ENCODE data around the gene REP15. TPM values are rescaled to one million over a fixed set of nuclear protein-coding genes. Genes with fewer than 3 reads are reported as not detected.

Gene REP15
- total RNA-seq, 2 experiments from 2014 or later = not detected

GRCh38 chr12:27657296-27657695 is 39.0 kb upstream of the REP15 start:
- intact Hi-C loops (cut with micrococcal nuclease; ENCODE audit: unreplicated experiment) = no loop called here
- DNase-seq (ENCODE audit: low spot score) = no peak
- BruUV-seq (replicated peaks) = no TSS peak
- Histone ChIP-seq H4K20me1 (ENCODE audit: insufficient read depth, low read length) (no peaks in the 10 kb centered on the region), H3K36me3 (ENCODE audit: insufficient read depth, low read length) (no peaks in the 10 kb centered on the region), H3K27ac (ENCODE audit: low read depth, low read length, poor library complexity, severe bottlenecking) (no peak overlapping the region), H3K79me2 (ENCODE audit: insufficient read depth, low read depth, low read length) (no peaks in the 10 kb centered on the region), H3K9me3 (ENCODE audit: low read length) (no peaks in the 10 kb centered on the region), H3K4me3 (ENCODE audit: low read depth, low read length, poor library complexity, severe bottlenecking) (no peak overlapping the region), H2AFZ (ENCODE audit: low read length) (no peak overlapping the region), H3K9me2 (ENCODE audit: insufficient read depth, low read length) (no peaks in the 10 kb centered on the region), H3K4me2 (ENCODE audit: low read length) (no peak overlapping the region), H3K4me1 (ENCODE audit: insufficient read depth, low read length, poor library complexity, severe bottlenecking) (no peaks in the 10 kb centered on the region)
- POLR2A ChIA-PET = no interaction called here
- TF ChIP-seq, protein P1, sequence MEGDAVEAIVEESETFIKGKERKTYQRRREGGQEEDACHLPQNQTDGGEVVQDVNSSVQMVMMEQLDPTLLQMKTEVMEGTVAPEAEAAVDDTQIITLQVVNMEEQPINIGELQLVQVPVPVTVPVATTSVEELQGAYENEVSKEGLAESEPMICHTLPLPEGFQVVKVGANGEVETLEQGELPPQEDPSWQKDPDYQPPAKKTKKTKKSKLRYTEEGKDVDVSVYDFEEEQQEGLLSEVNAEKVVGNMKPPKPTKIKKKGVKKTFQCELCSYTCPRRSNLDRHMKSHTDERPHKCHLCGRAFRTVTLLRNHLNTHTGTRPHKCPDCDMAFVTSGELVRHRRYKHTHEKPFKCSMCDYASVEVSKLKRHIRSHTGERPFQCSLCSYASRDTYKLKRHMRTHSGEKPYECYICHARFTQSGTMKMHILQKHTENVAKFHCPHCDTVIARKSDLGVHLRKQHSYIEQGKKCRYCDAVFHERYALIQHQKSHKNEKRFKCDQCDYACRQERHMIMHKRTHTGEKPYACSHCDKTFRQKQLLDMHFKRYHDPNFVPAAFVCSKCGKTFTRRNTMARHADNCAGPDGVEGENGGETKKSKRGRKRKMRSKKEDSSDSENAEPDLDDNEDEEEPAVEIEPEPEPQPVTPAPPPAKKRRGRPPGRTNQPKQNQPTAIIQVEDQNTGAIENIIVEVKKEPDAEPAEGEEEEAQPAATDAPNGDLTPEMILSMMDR (conservative IDR thresholded peaks at IDR 0.05; ENCODE audit: low read length) = no peak
- TF ChIP-seq EZH2phosphoT487 (IDR thresholded peaks at IDR 0.05; ENCODE audit: borderline replicate concordance, low read depth, low read length) = no peak
- CTCF ChIA-PET (ENCODE audit: unreplicated experiment) = no interaction called here

GRCh38 chr12:27665704-27666103 is 30.5 kb upstream of the REP15 start:
- POLR2A ChIA-PET = no interaction called here
- no peak overlapping the region for H3K27ac ChIP-seq (ENCODE audit: low read depth, low read length, poor library complexity, severe bottlenecking)

DNA sequence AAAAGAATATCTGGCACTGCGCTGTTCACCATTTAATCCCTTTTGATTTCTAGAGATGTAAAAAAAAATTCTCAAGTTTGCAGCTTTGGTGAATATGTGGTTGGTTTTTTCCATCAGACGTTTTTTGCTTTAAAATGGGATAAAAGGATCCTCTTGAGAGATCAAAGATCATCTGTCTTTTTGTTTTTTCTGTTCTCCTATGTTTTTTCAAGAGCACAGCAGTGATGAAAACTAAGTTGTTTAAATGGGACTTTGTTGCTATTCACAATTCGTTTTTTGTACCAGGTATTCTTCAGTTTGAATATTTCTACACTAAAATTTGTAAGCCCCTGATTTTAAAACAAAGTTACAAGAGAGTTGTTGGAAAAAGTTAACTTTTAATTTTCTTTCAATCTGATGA is 29.7 kb upstream of the REP15 start:
- Histone ChIP-seq H3K27ac (ENCODE audit: low read depth, low read length, poor library complexity, severe bottlenecking) (no peak overlapping the region), H3K79me2 (ENCODE audit: insufficient read depth, low read depth, low read length) (no peaks in the 10 kb centered on the region), H3K9me2 (ENCODE audit: insufficient read depth, low read length) (no peaks in the 10 kb centered on the region), H4K20me1 (ENCODE audit: insufficient read depth, low read length) (no peaks in the 10 kb centered on the region), H2AFZ (ENCODE audit: low read length) (no peak overlapping the region), H3K4me1 (ENCODE audit: insufficient read depth, low read length, poor library complexity, severe bottlenecking) (no peaks in the 10 kb centered on the region), H3K9me3 (ENCODE audit: low read length) (no peaks in the 10 kb centered on the region), H3K4me2 (ENCODE audit: low read length) (no peak overlapping the region), H3K4me3 (ENCODE audit: low read depth, low read length, poor library complexity, severe bottlenecking) (no peak overlapping the region), H3K36me3 (ENCODE audit: insufficient read depth, low read length) (no peaks in the 10 kb centered on the region; the same call in 1 of the 2 replicates)
- ChIA-PET CTCF (ENCODE audit: unreplicated experiment) (no interaction called here), POLR2A (interaction anchor here (0.6 kb wide), 1 partner anchor 152 kb away, joined by 3 read pairs; no protein-coding TSS in a partner anchor)
- BruUV-seq (replicated peaks) = no TSS peak
- TF ChIP-seq, protein P1 (conservative IDR thresholded peaks at IDR 0.05; ENCODE audit: low read length) = no peak
- no peak for TF ChIP-seq EZH2phosphoT487 (IDR thresholded peaks at IDR 0.05; ENCODE audit: borderline replicate concordance, low read depth, low read length)
- DNase-seq (ENCODE audit: low spot score) = no peak
- intact Hi-C loops (cut with micrococcal nuclease; ENCODE audit: unreplicated experiment) = no loop called here

More at GRCh38 chr12:27665704-27666103, 30.5 kb upstream of the REP15 start:
- no peak for TF ChIP-seq EZH2phosphoT487 (IDR thresholded peaks at IDR 0.05; ENCODE audit: borderline replicate concordance, low read depth, low read length)
- TF ChIP-seq, protein P1 (conservative IDR thresholded peaks at IDR 0.05; ENCODE audit: low read length) = no peak
- CTCF ChIA-PET (ENCODE audit: unreplicated experiment) = no interaction called here
- DNase-seq (ENCODE audit: low spot score) = no peak
- Histone ChIP-seq H3K4me3 (ENCODE audit: low read depth, low read length, poor library complexity, severe bottlenecking) (no peak overlapping the region), H2AFZ (ENCODE audit: low read length) (no peak overlapping the region), H3K4me1 (ENCODE audit: insufficient read depth, low read length, poor library complexity, severe bottlenecking) (no peaks in the 10 kb centered on the region), H3K4me2 (ENCODE audit: low read length) (no peak overlapping the region), H3K9me3 (ENCODE audit: low read length) (no peaks in the 10 kb centered on the region), H3K36me3 (ENCODE audit: insufficient read depth, low read length) (no peaks in the 10 kb centered on the region; the same call in 1 of the 2 replicates), H3K9me2 (ENCODE audit: insufficient read depth, low read length) (no peaks in the 10 kb centered on the region), H4K20me1 (ENCODE audit: insufficient read depth, low read length) (no peaks in the 10 kb centered on the region), H3K79me2 (ENCODE audit: insufficient read depth, low read depth, low read length) (no peaks in the 10 kb centered on the region)
- no TSS peak for BruUV-seq (replicated peaks)
- intact Hi-C loops (cut with micrococcal nuclease; ENCODE audit: unreplicated experiment) = no loop called here

Data from OCI-LY7 (cell line).